Kidney (tissue), 14 donors: Measurements from ENCODE around the gene GRPEL1. TPM values are rescaled to one million over a fixed set of nuclear protein-coding genes. Genes with fewer than 3 reads are reported as not detected.

Experiments used
- DNase-seq, 5 donors: peaks; one replicate each; pipeline ENCODE4 v3.0.0-alpha.2; 2013 to 2020
- FAIRE-seq: peaks from 2 replicates; lab custom pipeline; 2012; peaks lifted over from hg19 to GRCh38; lab: Jason Lieb, UNC
- H3K27ac ChIP-seq, 2 donors: one replicate each; pipeline ENCODE4 v1.7.0; 2013; ENCODE audit warnings: low read depth in 2 of 2, low read length in 2 of 2, inconsistent platforms in 1 of 2
- H3K27me3 ChIP-seq: one replicate; pipeline ENCODE4 v1.7.1; 2013; ENCODE audit warnings: low read length, inconsistent platforms; ENCODE audit not compliant: control insufficient read depth, insufficient read depth
- H3K36me3 ChIP-seq, 3 donors: one replicate each; pipeline versions ENCODE4 v1.7.0 to v1.7.1; 2013; ENCODE audit warnings: low read length in 3 of 3, control low read depth in 1 of 3, inconsistent platforms in 1 of 3; ENCODE audit not compliant: insufficient read depth in 3 of 3, control insufficient read depth in 2 of 3
- H3K4me1 ChIP-seq, 3 donors: one replicate each; pipeline versions ENCODE4 v1.7.0 to v1.7.1; 2013; ENCODE audit warnings: low read length in 3 of 3, inconsistent platforms in 1 of 3, low read depth in 1 of 3; ENCODE audit not compliant: control insufficient read depth in 2 of 3, insufficient read depth in 2 of 3
- H3K4me3 ChIP-seq, 3 donors: one replicate each; pipeline versions ENCODE4 v1.7.0 to v1.8.1; 2013; ENCODE audit warnings: low read length in 3 of 3, control low read depth in 1 of 3, inconsistent platforms in 1 of 3
- H3K9ac ChIP-seq, 3 donors: one replicate each; pipeline versions ENCODE4 v1.7.0 to v1.7.1; 2013; ENCODE audit warnings: low read length in 3 of 3, control low read depth in 1 of 3, inconsistent platforms in 1 of 3
- H3K9me3 ChIP-seq, 3 donors: one replicate each; pipeline versions ENCODE4 v1.7.0 to v1.7.1; 2013; ENCODE audit warnings: low read length in 3 of 3, control low read depth in 1 of 3, inconsistent platforms in 1 of 3; ENCODE audit not compliant: control insufficient read depth in 2 of 3, insufficient read depth in 1 of 3
- intact Hi-C: fragments of 100-400 bp; cut with DNase I; formaldehyde crosslinking; loops from one replicate; pipeline ENCODE4 v1.11.1; 2022
- polyA plus RNA-seq: library from polyadenylated mRNA; stranded (reverse); fragments of 350-450 nt; fragmentation: Illumina TruSeq; extraction: RNeasy Lipid Tissue Mini Kit (QIAGEN cat#74804); gene quantifications from one replicate; pipeline ENCODE4 v1.2.3, GENCODE V29; 2014; ENCODE audit warnings: low read depth, low replicate concordance; ENCODE audit not compliant: insufficient read depth
- total RNA-seq: library from RNA; stranded (reverse); fragmentation: NEBNext Ultra II Directional; extraction: Animal tissue kit (Norgen Biotek cat#: 25700); gene quantifications from one replicate; pipeline ENCODE4 v1.2.1, GENCODE V29; 2021
- TF ChIP-seq, protein P1 (sequence below): IDR thresholded peaks from 3 replicates; pipeline ENCODE4 v1.5.1; 2012; ENCODE audit warnings: mild to moderate bottlenecking, moderate library complexity, borderline replicate concordance; ENCODE audit not compliant: insufficient read depth; ENCODE audit errors: extremely low read depth
- donor health status: control.
- donor health status: control.
- donor health status: control.
- donor health status: control.
- donor health status: control.
- donor health status: DM: yes; HTN: yes; CAD: no.
- donor health status: Normal renal cell carcinoma (clear cell type).

GRPEL1 gene
- total and polyA plus RNA-seq, 2 donors from 2014 or later: 27.4 to 84.9 TPM

DNA sequence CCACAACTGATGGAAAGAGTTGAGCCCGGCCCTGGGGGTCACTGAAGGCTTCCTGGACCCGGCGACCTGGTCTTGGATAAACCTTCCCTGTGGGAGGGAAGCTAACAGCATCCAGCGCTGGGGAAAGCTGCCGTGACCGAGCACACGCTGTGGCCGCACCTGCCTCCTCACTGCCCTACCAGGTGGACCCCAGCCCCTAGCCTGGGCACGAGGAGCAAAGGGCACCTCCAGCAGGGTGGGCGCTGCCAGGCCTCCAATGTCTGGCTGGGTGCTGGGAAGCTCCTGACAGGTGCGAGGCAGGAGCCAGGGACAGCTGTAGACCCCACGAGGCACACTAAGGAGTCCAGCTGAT is 16.7 kb downstream of the GRPEL1 start:
- DNase-seq (no peak), FAIRE-seq (no peak)
- no peaks in the 10 kb centered on the region for H3K9me3 ChIP-seq

DNA sequence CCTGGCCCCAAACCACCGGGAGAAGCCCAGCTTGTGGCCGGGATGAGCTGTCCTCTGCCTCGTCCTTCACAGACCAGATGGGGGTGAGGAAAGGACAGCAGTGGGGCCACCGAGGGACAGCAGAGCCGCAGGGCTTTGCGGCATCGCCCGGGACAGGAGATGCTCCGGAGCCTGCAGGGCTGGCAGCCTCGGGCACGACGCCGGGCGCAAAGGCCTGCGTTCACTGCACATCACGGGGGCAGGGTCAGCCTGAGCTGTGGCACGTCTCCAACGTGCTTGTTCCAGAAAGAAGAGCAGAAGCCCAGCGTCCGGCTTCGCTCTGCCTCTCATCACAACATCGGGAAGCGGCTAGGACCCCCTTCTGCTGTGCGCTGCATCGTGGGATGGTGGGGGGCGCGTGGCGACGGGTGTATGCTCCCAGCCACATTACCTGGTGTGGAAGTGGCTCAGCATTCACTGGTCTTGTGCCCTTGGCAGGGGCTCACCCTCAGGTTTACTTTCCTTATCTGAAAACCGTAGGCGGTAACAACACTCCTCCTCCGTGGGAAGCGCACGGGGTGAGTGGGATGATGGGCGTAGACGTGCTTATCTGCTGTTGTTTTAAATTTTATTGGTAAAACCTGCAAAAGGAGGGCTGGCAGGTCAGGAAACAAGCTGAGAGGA is 17.3 kb downstream of the GRPEL1 start:
- no peak overlapping the region for H3K27ac ChIP-seq
- TF ChIP-seq, protein P1, sequence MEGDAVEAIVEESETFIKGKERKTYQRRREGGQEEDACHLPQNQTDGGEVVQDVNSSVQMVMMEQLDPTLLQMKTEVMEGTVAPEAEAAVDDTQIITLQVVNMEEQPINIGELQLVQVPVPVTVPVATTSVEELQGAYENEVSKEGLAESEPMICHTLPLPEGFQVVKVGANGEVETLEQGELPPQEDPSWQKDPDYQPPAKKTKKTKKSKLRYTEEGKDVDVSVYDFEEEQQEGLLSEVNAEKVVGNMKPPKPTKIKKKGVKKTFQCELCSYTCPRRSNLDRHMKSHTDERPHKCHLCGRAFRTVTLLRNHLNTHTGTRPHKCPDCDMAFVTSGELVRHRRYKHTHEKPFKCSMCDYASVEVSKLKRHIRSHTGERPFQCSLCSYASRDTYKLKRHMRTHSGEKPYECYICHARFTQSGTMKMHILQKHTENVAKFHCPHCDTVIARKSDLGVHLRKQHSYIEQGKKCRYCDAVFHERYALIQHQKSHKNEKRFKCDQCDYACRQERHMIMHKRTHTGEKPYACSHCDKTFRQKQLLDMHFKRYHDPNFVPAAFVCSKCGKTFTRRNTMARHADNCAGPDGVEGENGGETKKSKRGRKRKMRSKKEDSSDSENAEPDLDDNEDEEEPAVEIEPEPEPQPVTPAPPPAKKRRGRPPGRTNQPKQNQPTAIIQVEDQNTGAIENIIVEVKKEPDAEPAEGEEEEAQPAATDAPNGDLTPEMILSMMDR: no peak
- DNase-seq (no peak), FAIRE-seq (no peak)
- intact Hi-C loops: no loop called here
- H3K9me3 ChIP-seq: no peaks in the 10 kb centered on the region
- H3K36me3 ChIP-seq: peaks cover 0 to 16% (median 4%) of the 10 kb centered on the region in 3 donors
- H3K4me1 ChIP-seq: peaks cover 0 to 14% (median 12%) of the 10 kb centered on the region in 3 donors
- no peaks in the 10 kb centered on the region for H3K27me3 ChIP-seq
- no peak overlapping the region for H3K4me3 ChIP-seq
- no peak overlapping the region for H3K9ac ChIP-seq

More for the DNA sequence above, 16.7 kb downstream of the GRPEL1 start:
- Histone ChIP-seq H3K27ac (no peak overlapping the region), H3K27me3 (no peaks in the 10 kb centered on the region), H3K9ac (no peak overlapping the region), H3K36me3 (peaks cover 0 to 18% (median 8%) of the 10 kb centered on the region in 3 donors), H3K4me1 (peaks cover 0 to 9% (median 6%) of the 10 kb centered on the region in 3 donors), H3K4me3 (no peak overlapping the region)
- intact Hi-C loops: no loop called here
- TF ChIP-seq, protein P1: no peak

DNA sequence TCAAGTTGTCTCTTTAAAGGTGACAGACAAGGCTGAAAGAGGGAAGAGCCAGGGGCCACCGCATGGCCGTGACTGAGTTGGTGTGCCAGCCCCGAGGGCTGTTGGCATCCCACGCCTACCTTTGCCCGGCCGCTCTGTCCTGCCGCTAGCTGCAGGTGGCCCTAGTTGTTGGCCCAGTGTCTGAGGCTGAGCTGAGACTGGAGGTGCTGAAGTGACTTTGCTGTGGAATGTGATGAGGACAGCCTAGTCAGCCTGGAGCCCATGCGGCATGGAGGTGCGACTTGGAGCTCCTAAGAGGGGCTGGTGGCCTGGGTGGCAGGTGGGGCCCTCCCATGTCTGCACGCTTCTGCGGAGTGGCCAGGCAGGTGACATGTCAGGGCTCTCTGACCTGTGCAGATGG is 18.1 kb downstream of the GRPEL1 start:
- H3K27ac ChIP-seq: no peak overlapping the region
- no peak overlapping the region for H3K4me3 ChIP-seq
- no peak for FAIRE-seq
- H3K4me1 ChIP-seq: peaks cover under 1 to 23% (median 15%) of the 10 kb centered on the region in 3 donors
- no peak overlapping the region for H3K9ac ChIP-seq
- H3K27me3 ChIP-seq: no peaks in the 10 kb centered on the region
- no peaks in the 10 kb centered on the region for H3K9me3 ChIP-seq
- peaks cover 0 to 8% (median 4%) of the 10 kb centered on the region in 3 donors for H3K36me3 ChIP-seq
- DNase-seq: no peak
- TF ChIP-seq, protein P1: no peak
- intact Hi-C loops: no loop called here
